Heart right ventricle (tissue), 16 donors: ENCODE measurements around the gene MPP3. TPM values are rescaled to one million over a fixed set of nuclear protein-coding genes. Genes with fewer than 3 reads are reported as not detected.
"Not testable (repeated sequence)": the region's sequence is repeated elsewhere in the genome, so short reads cannot be mapped to it uniquely, and the experiment has no call there.

ENCODE experiments used
- ATAC-seq, 8 donors: fragments of 200-7000 bp; cut with Tn5 transposase; one replicate each; pipeline ENCODE4 v1.9.1; 2020; ENCODE audit warnings: mild to moderate bottlenecking in 8 of 8, moderate library complexity in 8 of 8, moderate number of reproducible peaks in 1 of 8
- DNase-seq, 2 donors: peaks; one replicate each; pipeline ENCODE4 v3.0.0-alpha.2; 2020
- H3K27ac ChIP-seq, 10 donors: fragments of 200-600 bp; sonication (generic) in 2 of 10; one replicate each; pipeline versions ENCODE4 v1.5.0 to v1.8.0; 2020 to 2022; ENCODE audit warnings: mild to moderate bottlenecking in 3 of 10
- H3K27me3 ChIP-seq, 7 donors: fragments of 200-600 bp; one replicate each; pipeline ENCODE4 v1.8.0; 2021 to 2022; ENCODE audit warnings: mild to moderate bottlenecking in 2 of 7
- H3K36me3 ChIP-seq, 9 donors: fragments of 200-600 bp; sonication (generic) in 1 of 9; one replicate each; pipeline versions ENCODE4 v1.5.0 to v1.8.0; 2020 to 2022; ENCODE audit warnings: mild to moderate bottlenecking in 2 of 9
- H3K4me1 ChIP-seq, 9 donors: fragments of 200-600 bp; sonication (generic) in 1 of 9; one replicate each; pipeline versions ENCODE4 v1.5.0 to v1.8.0; 2020 to 2022; ENCODE audit warnings: mild to moderate bottlenecking in 4 of 9
- H3K4me3 ChIP-seq, 10 donors: fragments of 200-600 bp; sonication (generic) in 2 of 10; one replicate each; pipeline versions ENCODE4 v1.5.0 to v1.8.0; 2020 to 2022; ENCODE audit warnings: mild to moderate bottlenecking in 7 of 10, moderate library complexity in 2 of 10
- H3K9me3 ChIP-seq, 11 donors: fragments of 200-600 bp in 10 of 11; sonication (generic) in 2 of 11; one replicate each; pipeline versions ENCODE4 v1.5.0 to v1.8.0; 2013 to 2022; ENCODE audit warnings: mild to moderate bottlenecking in 2 of 11, control low read depth in 1 of 11, moderate library complexity in 1 of 11
- CTCF ChIP-seq, 9 donors: fragments of 200-600 bp; sonication (generic) in 2 of 9; IDR thresholded peaks; one replicate each; pipeline versions ENCODE4 v1.5.0 to v1.8.0; 2021 to 2022; ENCODE audit warnings: antibody characterized with exemption in 9 of 9, mild to moderate bottlenecking in 5 of 9, moderate library complexity in 1 of 9
- WGBS, 2 donors: extraction: QIAGEN DNeasy Blood & Tissue Kit; methylation state at CpG; one replicate each; pipeline ENCODE4 v1.1.7; 2013; ENCODE audit warnings: inconsistent platforms in 1 of 2; 5-methylcytosine and 5-hydroxymethylcytosine counted together
- intact Hi-C, 10 donors: fragments of 100-400 bp; cut with DNase I; formaldehyde crosslinking; loops; one replicate each; pipeline versions ENCODE4 v1.11.1 to v1.14.2; 2022
- polyA plus RNA-seq, 2 donors: library from polyadenylated mRNA; stranded (reverse); fragments of 200-250 nt; gene quantifications; one replicate each; pipeline ENCODE4 v1.2.3, GENCODE V29; 2013
- total RNA-seq, 10 donors: library from RNA; stranded (reverse); fragmentation: NEBNext Ultra II Directional in 3 of 10; extraction: Animal tissue kit (Norgen Biotek cat#: 25700) in 3 of 10; gene quantifications; one replicate each; pipeline versions ENCODE4 v1.2.1 to v1.2.4, GENCODE V29; 2021 to 2023
- donor health status: Arrhythmogenic right ventricular cardiomyopathy.
- donor health status: ischemic (EF 13 %, LVEDD 7.1; RV severe dilation, severe dysfunction).
- donor health status: healthy with polysubstance abuse.
- donor health status: DM: no; HTN: yes; CAD: no.
- donor health status: DM: no; HTN: no; CAD: no.
- donor health status: ischemic (EF 25% LVEDD 6.9; RV normal size, moderate dysfunction).
- donor health status: ischemic (EF 25% LVEDD 5.7; RV mildly dilated, moderate dysfunction).
- donor health status: healthy.
- donor health status: DM: yes; HTN: yes; CAD: no.
- donor health status: Ischemic cardiomyopathy.
- donor health status: ischemic (EF 35%, LVEDD 5.7; RV mildly dilated, moderate dysfunction).
- donor health status: nonischemic (EF 11% LVEDD 7.7; RV severe dilation, severe dysfunction).
- donor health status: DM: yes; HTN: yes; CAD: no.
- donor health status: PGD.
- donor health status: ischemic (EF 29% LVEDD 5.4; RV normal size, mild dysfunction).
- donor health status: nonischemic (EF 23%, LVEDD 6.1; RV moderate dilation, normal function).

MPP3 gene
- total and polyA plus RNA-seq, 12 donors, result 16.6 to 90.1 (median 33.0) TPM

- intact Hi-C loops, result loop anchor here in 2 of 10 donors (10.0 kb wide), 1 partner anchor 121 kb away; no protein-coding TSS in a partner anchor
- peaks cover 0 to 34% (median 8%) of the 10 kb centered on the region in 9 donors for H3K4me1 ChIP-seq
- ATAC-seq (peak in 1 of 8 donors; percentile 10), DNase-seq (no peak)
- peaks cover 0 to 9% (median 0%) of the 10 kb centered on the region in 9 donors for H3K36me3 ChIP-seq
- no peaks in the 10 kb centered on the region for H3K9me3 ChIP-seq
- peak overlapping the region in 9 of 10 donors; percentile 5 to 79 (median 59) for H3K27ac ChIP-seq
- no peaks in the 10 kb centered on the region for H3K27me3 ChIP-seq
- H3K4me3 ChIP-seq, result peak overlapping the region in 1 of 10 donors; percentile 48
- TF ChIP-seq CTCF (IDR thresholded peaks at IDR 0.05), result no peak
- WGBS, 2 donors, result 74 to 76% methylated on average over 6 of the region's 6 CpGs
Observed at GRCh38 chr17:43873815-43874214, 40.9 kb upstream of the MPP3 start.

GRCh38 chr17:43873091-43873490 is 40.1 kb upstream of the MPP3 start:
- peak in 1 of 8 donors; percentile 8 for ATAC-seq
- 65 to 76% methylated on average over 5 of the region's 5 CpGs for WGBS, 2 donors

GRCh38 chr17:43871946-43872690 is 39.2 kb upstream of the MPP3 start:
- peak overlapping the region in 3 of 10 donors; percentile 20 to 79 (median 48) for H3K27ac ChIP-seq
- 53 to 54% methylated on average over 14 of the region's 14 CpGs for WGBS, 2 donors
- TF ChIP-seq CTCF (IDR thresholded peaks at IDR 0.05), result no peak
- ATAC-seq (peak in 3 of 8 donors; percentile 21 to 47 (median 25)), DNase-seq (no peak)
- H3K9me3 ChIP-seq, result no peaks in the 10 kb centered on the region
- peaks cover 0 to 5% (median 0%) of the 10 kb centered on the region in 9 donors for H3K36me3 ChIP-seq
- H3K27me3 ChIP-seq, result no peaks in the 10 kb centered on the region
- intact Hi-C loops, result loop anchor here in 2 of 10 donors (10.0 kb wide), 1 partner anchor 123 kb away; no protein-coding TSS in a partner anchor
- H3K4me3 ChIP-seq, result peak overlapping the region in 4 of 10 donors; percentile 9 to 48 (median 21)
- H3K4me1 ChIP-seq, result peaks cover 0 to 25% (median 3%) of the 10 kb centered on the region in 9 donors

More at GRCh38 chr17:43873091-43873490, 40.1 kb upstream of the MPP3 start:
- Histone ChIP-seq H3K9me3 (no peaks in the 10 kb centered on the region), H3K27me3 (no peaks in the 10 kb centered on the region), H3K4me1 (peaks cover 0 to 27% (median 2%) of the 10 kb centered on the region in 9 donors), H3K4me3 (peak overlapping the region in 1 of 10 donors; percentile 48), H3K27ac (peak overlapping the region in 2 of 10 donors; percentile 50 to 79), H3K36me3 (peaks cover 0 to 9% (median 0%) of the 10 kb centered on the region in 9 donors)
- intact Hi-C loops, result loop anchor here in 2 of 10 donors (10.0 kb wide), 1 partner anchor 122 kb away; no protein-coding TSS in a partner anchor
- peak in 2 of 9 donors; percentile 21 to 26 for TF ChIP-seq CTCF (IDR thresholded peaks at IDR 0.05)
- DNase-seq, result no peak

GRCh38 chr17:43869031-43869430 is 36.1 kb upstream of the MPP3 start:
- 80 to 91% methylated on average over 6 of the region's 6 CpGs for WGBS, 2 donors
- H3K9me3 ChIP-seq, DNase-seq, H3K27ac ChIP-seq, H3K27me3 ChIP-seq, H3K36me3 ChIP-seq, ATAC-seq, intact Hi-C loops, H3K4me3 ChIP-seq: not testable (repeated sequence)
- H3K4me1 ChIP-seq, result peaks cover 0 to 21% (median 3%) of the 10 kb centered on the region in 9 donors
